ENCODE data around the gene KCNG2.

Gene KCNG2

GRCh38 chr18:79924814-79925731 lies 127.3 kb downstream of the KCNG2 start:
- no peak for DNase-seq (ENCODE audit: low read depth)
- no peak for TF ChIP-seq CTCF (IDR thresholded peaks at IDR 0.05; ENCODE audit: low read length, missing control alignments)

DNA sequence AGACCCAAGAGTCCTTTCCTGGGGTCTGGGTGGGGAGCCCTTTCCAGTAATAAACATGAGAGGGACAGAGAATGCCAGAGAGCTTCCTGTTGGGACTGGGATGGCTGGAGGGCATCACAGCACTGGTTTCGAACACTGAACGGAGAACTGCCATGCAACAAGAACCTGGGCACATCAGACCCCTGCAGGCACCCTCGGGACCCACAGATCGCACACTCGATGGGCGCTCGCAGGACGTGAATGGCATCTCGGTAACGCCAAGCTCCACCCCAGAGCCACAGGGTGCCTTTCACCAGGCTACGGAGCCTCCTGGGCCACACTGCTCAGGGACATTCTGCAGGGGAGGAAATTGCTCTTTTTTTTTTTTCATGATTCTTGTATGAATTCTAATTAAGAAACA lies 128.6 kb downstream of the KCNG2 start:
- no peak for DNase-seq (ENCODE audit: low read depth)
- H3K4me3 ChIP-seq (replicated peaks; ENCODE audit: low read depth, low read length), result no peak overlapping the region
- TF ChIP-seq CTCF (IDR thresholded peaks at IDR 0.05; ENCODE audit: low read length, missing control alignments), result no peak

More at GRCh38 chr18:79924814-79925731, 127.3 kb downstream of the KCNG2 start:
- H3K4me3 ChIP-seq (replicated peaks; ENCODE audit: low read depth, low read length), result no peak overlapping the region

DNA sequence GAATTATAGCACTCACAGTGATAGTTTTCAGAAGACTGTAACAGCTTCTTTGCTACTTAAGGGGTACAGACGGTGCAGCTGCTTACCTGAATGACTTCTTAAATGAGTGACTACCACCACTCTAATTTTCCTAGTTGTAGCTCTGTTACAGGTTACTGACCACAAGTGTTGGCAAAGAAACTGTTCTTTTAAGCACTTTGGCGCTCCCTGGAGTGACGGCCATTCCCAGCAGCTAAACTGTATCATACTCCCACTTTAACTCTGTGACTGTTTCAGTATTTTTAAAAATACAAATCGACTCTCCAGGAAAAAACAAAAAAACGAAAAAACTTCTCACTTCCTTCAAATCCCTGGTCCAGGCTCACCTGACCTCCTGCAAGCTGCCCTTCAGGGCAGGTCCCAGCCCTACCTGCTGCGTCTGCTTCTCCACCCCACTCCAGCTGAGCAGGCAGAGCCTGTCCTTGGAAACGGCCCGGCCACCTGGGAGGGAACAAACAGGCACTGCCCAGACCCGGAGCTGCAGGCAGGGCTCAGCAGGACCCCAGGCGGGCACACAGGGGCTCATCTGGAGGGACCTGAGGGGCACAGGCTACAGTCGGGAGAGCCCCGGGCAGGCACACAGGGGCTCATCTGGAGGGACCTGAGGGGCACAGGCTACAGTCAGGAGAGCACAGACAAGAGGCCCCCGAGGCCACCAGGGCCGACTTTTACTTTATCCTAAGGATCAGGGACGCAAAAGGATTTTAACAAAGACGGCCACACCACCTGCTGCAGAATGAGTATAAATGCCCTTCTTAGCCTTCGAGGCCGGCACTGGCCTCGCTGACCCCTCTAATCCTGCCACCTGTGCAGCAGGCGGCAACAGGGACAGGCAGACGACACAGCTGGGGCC lies 129.2 kb downstream of the KCNG2 start:
- no peak overlapping the region for H3K4me3 ChIP-seq (replicated peaks; ENCODE audit: low read depth, low read length)
- TF ChIP-seq CTCF (IDR thresholded peaks at IDR 0.05; ENCODE audit: low read length, missing control alignments), result no peak
- no peak for DNase-seq (ENCODE audit: low read depth)

DNA sequence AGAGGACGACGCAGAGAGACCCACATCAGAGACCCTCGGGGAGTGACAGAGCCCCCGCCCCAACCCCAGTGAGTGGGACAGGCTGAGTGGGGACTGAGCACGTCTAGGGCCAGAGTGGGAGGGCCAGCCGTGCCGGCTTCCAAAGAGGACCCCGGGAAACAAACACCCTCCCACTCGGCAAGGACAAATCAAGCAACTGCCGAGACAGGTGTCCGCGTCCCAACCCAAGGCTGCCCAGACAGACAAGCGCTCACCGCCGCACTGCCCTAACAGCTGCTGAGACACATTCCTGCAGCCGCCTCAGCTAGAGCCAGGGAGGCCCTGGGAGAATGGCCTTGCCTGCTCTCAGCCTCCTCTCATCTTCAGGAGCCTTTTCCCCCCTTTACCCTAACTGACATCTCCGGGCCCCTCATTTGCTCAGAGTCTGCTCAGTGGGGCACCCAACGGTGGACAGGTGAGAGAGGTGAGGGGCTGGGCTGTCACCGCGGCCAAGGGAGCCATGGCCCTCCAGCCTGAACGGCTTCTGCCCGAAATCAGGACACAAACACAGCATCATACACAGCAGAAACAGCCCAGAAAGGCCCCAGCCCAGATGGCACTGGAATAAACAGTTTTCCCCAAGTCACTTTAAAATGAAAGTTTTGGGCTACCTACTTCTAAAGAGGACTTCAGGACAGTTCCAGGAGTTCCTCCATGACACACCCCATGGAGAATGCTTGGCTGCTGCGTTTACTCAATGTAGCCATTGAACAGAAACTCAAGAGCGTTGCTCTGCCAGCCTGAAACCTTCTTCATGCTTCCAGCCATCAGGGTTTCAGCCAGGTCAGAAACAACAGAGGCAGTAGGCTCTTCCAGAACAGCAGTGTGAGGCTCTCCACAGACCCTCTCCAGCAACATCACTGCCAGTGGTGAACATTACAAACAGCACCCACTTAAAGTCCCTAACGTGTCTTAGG lies 130.1 kb downstream of the KCNG2 start:
- no peak for DNase-seq (ENCODE audit: low read depth)
- no peak for TF ChIP-seq CTCF (IDR thresholded peaks at IDR 0.05; ENCODE audit: low read length, missing control alignments)
- no peak overlapping the region for H3K4me3 ChIP-seq (replicated peaks; ENCODE audit: low read depth, low read length)

- TF ChIP-seq CTCF (IDR thresholded peaks at IDR 0.05; ENCODE audit: low read length, missing control alignments), result no peak
- no peak overlapping the region for H3K4me3 ChIP-seq (replicated peaks; ENCODE audit: low read depth, low read length)
- no peak for DNase-seq (ENCODE audit: low read depth)
These were observed 130.8 kb downstream of the KCNG2 start for GRCh38 chr18:79928563-79928960.

DNA sequence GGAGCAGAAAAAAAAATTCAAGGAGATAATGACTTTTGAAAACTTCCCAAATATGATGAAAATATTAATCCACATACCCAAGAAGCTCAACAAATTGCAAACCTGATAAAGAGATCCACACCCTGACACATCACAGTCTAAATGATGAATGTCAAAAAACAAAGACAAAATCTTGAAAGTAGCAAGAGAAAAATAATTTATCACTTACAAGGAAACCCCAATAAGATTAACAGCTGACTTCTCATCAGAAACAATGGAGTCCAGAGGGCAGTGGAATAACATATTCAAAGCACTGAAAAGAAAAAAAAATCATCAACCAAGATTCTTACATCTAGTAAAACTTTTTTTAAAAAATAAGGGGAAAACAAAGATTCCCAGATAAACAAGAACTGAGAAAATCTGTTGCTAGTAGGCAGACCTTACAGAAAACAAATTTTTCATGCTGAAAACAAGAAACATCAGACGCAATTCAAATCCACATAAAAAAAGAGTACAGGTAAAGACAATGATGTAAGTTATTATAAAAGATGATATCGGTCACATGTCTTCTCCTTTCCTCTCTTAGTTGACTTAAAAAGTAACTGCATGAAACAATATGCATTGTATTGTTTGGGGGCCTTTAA lies 132.4 kb downstream of the KCNG2 start:
- H3K4me3 ChIP-seq (replicated peaks; ENCODE audit: low read depth, low read length), result no peak overlapping the region
- no peak for TF ChIP-seq CTCF (IDR thresholded peaks at IDR 0.05; ENCODE audit: low read length, missing control alignments)
- DNase-seq (ENCODE audit: low read depth), result no peak
